ENCODE results near the gene KDELR1. TPM values are rescaled to one million over a fixed set of nuclear protein-coding genes. Genes with fewer than 3 reads are reported as not detected.

The KDELR1 gene
- total RNA-seq, 1 experiment from 2014 or later, result 111 TPM

DNA sequence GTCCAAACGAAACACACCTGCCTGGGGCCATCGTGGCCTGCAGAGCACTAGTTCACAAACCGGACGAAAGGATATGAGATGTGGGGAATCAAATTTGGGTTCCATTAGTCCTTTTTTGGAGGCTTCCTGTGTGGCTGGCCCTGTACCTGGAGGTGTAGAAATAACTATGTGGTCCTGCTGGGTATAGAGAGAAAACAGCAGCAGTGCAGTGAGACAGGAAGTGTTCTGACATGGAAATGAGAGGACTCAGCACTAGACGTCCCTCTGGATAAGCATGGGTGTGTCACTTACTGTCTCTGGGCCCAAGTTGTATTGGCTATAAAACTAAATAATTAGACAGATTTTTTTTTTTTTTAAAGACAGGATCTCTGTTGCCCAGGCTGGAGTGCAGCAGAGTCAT is 12.3 kb downstream of the KDELR1 start:
- H3K9me3 ChIP-seq (ENCODE audit: control insufficient read depth, insufficient read depth, low read depth, low read length), result no peaks in the 10 kb centered on the region
- ATAC-seq (no peak), DNase-seq (ENCODE audit: low read depth, low spot score) (no peak)
- intact Hi-C loops (cut with micrococcal nuclease; ENCODE audit: unreplicated experiment), result no loop called here
- CTCF ChIA-PET, result no interaction called here
- H3K27ac ChIP-seq (ENCODE audit: low read length), result no peak overlapping the region
- TF ChIP-seq TCF7L2 (IDR thresholded peaks at IDR 0.05; ENCODE audit: low read depth, low read length), result no peak
- no peak for TF ChIP-seq POLR2AphosphoS5 (IDR thresholded peaks at IDR 0.05; ENCODE audit: low read depth, low read length)
- TF ChIP-seq, protein P1, sequence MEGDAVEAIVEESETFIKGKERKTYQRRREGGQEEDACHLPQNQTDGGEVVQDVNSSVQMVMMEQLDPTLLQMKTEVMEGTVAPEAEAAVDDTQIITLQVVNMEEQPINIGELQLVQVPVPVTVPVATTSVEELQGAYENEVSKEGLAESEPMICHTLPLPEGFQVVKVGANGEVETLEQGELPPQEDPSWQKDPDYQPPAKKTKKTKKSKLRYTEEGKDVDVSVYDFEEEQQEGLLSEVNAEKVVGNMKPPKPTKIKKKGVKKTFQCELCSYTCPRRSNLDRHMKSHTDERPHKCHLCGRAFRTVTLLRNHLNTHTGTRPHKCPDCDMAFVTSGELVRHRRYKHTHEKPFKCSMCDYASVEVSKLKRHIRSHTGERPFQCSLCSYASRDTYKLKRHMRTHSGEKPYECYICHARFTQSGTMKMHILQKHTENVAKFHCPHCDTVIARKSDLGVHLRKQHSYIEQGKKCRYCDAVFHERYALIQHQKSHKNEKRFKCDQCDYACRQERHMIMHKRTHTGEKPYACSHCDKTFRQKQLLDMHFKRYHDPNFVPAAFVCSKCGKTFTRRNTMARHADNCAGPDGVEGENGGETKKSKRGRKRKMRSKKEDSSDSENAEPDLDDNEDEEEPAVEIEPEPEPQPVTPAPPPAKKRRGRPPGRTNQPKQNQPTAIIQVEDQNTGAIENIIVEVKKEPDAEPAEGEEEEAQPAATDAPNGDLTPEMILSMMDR (IDR thresholded peaks at IDR 0.05), result no peak
- TF ChIP-seq, protein P2, sequence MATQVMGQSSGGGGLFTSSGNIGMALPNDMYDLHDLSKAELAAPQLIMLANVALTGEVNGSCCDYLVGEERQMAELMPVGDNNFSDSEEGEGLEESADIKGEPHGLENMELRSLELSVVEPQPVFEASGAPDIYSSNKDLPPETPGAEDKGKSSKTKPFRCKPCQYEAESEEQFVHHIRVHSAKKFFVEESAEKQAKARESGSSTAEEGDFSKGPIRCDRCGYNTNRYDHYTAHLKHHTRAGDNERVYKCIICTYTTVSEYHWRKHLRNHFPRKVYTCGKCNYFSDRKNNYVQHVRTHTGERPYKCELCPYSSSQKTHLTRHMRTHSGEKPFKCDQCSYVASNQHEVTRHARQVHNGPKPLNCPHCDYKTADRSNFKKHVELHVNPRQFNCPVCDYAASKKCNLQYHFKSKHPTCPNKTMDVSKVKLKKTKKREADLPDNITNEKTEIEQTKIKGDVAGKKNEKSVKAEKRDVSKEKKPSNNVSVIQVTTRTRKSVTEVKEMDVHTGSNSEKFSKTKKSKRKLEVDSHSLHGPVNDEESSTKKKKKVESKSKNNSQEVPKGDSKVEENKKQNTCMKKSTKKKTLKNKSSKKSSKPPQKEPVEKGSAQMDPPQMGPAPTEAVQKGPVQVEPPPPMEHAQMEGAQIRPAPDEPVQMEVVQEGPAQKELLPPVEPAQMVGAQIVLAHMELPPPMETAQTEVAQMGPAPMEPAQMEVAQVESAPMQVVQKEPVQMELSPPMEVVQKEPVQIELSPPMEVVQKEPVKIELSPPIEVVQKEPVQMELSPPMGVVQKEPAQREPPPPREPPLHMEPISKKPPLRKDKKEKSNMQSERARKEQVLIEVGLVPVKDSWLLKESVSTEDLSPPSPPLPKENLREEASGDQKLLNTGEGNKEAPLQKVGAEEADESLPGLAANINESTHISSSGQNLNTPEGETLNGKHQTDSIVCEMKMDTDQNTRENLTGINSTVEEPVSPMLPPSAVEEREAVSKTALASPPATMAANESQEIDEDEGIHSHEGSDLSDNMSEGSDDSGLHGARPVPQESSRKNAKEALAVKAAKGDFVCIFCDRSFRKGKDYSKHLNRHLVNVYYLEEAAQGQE (IDR thresholded peaks at IDR 0.05; ENCODE audit: insufficient read depth in 1 of 2, low read depth in 2 of 2, low read length in 1 of 2), result no peak
- no peak for TF ChIP-seq SIN3A (IDR thresholded peaks at IDR 0.05; ENCODE audit: borderline replicate concordance, insufficient read depth, low read depth, low read length)
- H3K4me3 ChIP-seq (ENCODE audit: low read depth in 2 of 2, low read length in 2 of 2), result no peak overlapping the region
- no peaks in the 10 kb centered on the region for H3K36me3 ChIP-seq (ENCODE audit: control insufficient read depth, insufficient read depth, low read length)
- POLR2A ChIA-PET, result no interaction called here
- no peaks in the 10 kb centered on the region for H3K4me1 ChIP-seq (ENCODE audit: control insufficient read depth, insufficient read depth, low read length)
- no peaks in the 10 kb centered on the region for H3K27me3 ChIP-seq (ENCODE audit: control insufficient read depth, insufficient read depth, low read length)
- in situ Hi-C loops (cut with HindIII; ENCODE audit: low pct_unique_long_range_greater_than_20kb, low sequenced_read_pairs), result no loop called here
- BruUV-seq (replicated peaks), result no TSS peak

DNA sequence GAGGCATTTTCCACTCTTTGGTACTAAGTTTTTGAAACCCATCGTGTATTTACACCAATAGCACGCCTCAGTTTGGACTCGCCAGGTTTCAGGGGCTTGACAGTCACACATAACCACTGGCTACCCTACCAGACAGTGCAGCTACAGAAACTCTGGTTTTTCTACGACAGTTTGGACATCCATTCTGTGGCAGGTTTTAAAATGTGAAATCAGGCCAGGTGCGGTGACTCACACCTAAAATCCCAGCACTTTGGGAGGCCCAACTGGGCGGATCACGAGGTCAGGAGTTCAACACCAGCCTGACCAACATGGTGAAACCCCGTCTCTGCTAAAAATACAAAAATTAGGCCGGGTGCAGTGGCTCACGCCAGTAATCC is 13.2 kb downstream of the KDELR1 start:
- DNase-seq (ENCODE audit: low read depth, low spot score) (no peak), ATAC-seq (no peak)
- intact Hi-C loops (cut with micrococcal nuclease; ENCODE audit: unreplicated experiment) (no loop called here), in situ Hi-C loops (cut with HindIII; ENCODE audit: low pct_unique_long_range_greater_than_20kb, low sequenced_read_pairs) (no loop called here)
- ChIA-PET POLR2A (no interaction called here), CTCF (no interaction called here)
- no TSS peak for BruUV-seq (replicated peaks)
- no peaks in the 10 kb centered on the region for H3K27me3 ChIP-seq (ENCODE audit: control insufficient read depth, insufficient read depth, low read length)
- no peak overlapping the region for H3K4me3 ChIP-seq (ENCODE audit: low read depth in 2 of 2, low read length in 2 of 2)
- no peaks in the 10 kb centered on the region for H3K36me3 ChIP-seq (ENCODE audit: control insufficient read depth, insufficient read depth, low read length)
- H3K9me3 ChIP-seq (ENCODE audit: control insufficient read depth, insufficient read depth, low read depth, low read length), result no peaks in the 10 kb centered on the region
- no peaks in the 10 kb centered on the region for H3K4me1 ChIP-seq (ENCODE audit: control insufficient read depth, insufficient read depth, low read length)
- TF ChIP-seq, protein P1 (IDR thresholded peaks at IDR 0.05), result no peak
- TF ChIP-seq SIN3A (IDR thresholded peaks at IDR 0.05; ENCODE audit: borderline replicate concordance, insufficient read depth, low read depth, low read length), result no peak
- no peak overlapping the region for H3K27ac ChIP-seq (ENCODE audit: low read length)

Data from Panc1 (cell line).